OCI-LY1 (cell line): ENCODE results near the gene HOXA7.

Experiments
- EZH2 ChIP-seq: fragments of 200-600 bp; sonication (generic), shearing (Covaris generic); IDR thresholded peaks from 2 replicates; pipeline ENCODE4 v1.8.0; 2017; ENCODE audit warnings: borderline replicate concordance, mixed run types, mild to moderate bottlenecking, antibody characterized with exemption, low read length, moderate library complexity, mixed read lengths
- TF ChIP-seq, protein P1 (sequence below): fragments of 200-600 bp; sonication (generic), shearing (Covaris generic); IDR thresholded peaks from 2 replicates; pipeline ENCODE4 v1.5.1; 2017; ENCODE audit warnings: mild to moderate bottlenecking, antibody characterized with exemption, low read length, moderate library complexity, mixed read lengths

DNA sequence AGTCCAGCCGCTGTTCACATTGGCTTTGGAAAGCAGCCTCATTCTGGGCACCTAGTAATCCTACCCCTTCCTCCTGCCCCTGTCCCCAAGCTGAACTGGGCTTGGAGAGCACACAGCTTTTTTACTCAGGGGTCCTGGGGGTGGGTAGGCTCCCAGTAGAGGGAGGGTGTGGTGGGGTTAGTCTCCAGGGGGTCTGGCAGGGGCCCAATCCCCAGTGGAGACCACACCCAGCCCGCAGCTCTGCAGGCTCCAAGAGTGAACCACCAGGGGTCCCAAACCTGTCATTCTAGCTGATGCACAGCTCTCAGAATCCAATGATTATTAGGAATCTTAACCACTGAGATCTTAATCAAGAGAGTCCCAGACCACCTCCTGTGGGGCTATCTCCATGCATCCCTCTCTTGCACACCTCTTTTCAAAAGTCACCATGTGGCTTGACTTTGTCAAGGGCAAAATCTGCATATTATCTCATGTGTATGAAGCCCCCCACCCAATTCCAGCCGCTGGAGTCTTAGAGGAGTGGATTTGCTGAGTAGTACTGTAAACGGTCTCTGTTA, 25.9 kb upstream of the HOXA7 start:
- TF ChIP-seq, protein P1, sequence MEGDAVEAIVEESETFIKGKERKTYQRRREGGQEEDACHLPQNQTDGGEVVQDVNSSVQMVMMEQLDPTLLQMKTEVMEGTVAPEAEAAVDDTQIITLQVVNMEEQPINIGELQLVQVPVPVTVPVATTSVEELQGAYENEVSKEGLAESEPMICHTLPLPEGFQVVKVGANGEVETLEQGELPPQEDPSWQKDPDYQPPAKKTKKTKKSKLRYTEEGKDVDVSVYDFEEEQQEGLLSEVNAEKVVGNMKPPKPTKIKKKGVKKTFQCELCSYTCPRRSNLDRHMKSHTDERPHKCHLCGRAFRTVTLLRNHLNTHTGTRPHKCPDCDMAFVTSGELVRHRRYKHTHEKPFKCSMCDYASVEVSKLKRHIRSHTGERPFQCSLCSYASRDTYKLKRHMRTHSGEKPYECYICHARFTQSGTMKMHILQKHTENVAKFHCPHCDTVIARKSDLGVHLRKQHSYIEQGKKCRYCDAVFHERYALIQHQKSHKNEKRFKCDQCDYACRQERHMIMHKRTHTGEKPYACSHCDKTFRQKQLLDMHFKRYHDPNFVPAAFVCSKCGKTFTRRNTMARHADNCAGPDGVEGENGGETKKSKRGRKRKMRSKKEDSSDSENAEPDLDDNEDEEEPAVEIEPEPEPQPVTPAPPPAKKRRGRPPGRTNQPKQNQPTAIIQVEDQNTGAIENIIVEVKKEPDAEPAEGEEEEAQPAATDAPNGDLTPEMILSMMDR = no peak
- TF ChIP-seq EZH2 = no peak
